Measurements from ENCODE around the gene PSMA8.

DNA sequence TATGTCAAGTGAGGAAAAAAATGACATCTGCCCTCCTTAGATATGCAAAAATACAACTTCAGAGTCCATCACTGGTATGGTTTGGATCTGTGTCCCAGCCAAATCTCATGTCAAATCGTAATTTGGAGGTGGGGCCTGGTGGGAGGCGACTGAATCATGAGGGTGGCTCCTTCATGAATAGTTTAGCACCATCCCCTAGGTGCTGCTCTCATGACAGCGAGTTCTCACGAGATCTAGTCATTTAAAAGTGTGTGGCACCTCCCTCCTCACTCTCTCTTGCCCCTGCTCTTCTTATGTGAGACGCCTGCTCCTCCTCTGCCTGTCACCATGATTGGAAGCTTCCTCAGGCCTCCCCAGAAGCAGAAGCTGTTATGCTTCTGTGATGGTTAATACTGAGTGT is 5.9 kb upstream of the PSMA8 start:
- TF ChIP-seq CTCF (IDR thresholded peaks at IDR 0.05): no peak
- TF ChIP-seq POLR2A (IDR thresholded peaks at IDR 0.05): no peak
